ENCODE data around the gene MICAL2. TPM values are rescaled to one million over a fixed set of nuclear protein-coding genes. Genes with fewer than 3 reads are reported as not detected.

Gene MICAL2
- total RNA-seq, 1 experiment from 2014 or later, result 62.9 TPM

DNA sequence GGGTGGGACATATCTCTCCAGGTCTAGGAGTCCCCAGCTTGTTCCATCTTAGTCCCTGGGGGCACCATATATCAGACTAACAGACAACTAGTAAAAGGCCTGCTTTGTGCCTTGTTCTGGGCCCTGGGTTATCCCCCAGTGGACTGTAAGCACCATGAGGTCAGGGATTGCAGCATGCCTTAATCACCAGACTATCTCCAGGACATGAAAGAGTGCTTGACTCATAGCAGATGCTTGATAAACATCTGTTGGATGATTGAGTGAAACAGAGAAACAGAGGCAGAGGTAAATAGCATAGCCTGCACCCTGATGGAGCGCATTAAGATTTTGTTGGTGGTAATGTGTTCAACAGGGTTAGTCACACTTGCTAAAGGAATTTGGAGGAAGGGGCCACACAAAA, 94.1 kb downstream of the MICAL2 start:
- Histone ChIP-seq H3F3A (ENCODE audit: low read length, unreplicated experiment) (no peaks in the 10 kb centered on the region), H3K27me3 (ENCODE audit: low read length) (no peaks in the 10 kb centered on the region), H3K9ac (ENCODE audit: low read length) (no peak overlapping the region), H3K27ac (ENCODE audit: low read length) (no peak overlapping the region), H3K4me2 (ENCODE audit: low read length) (no peak overlapping the region), H2AFZ (ENCODE audit: low read length) (no peak overlapping the region), H4K20me1 (ENCODE audit: low read length) (no peaks in the 10 kb centered on the region), H3K36me3 (ENCODE audit: low read depth, low read length) (peaks cover 27% of the 10 kb centered on the region), H3K4me3 (ENCODE audit: low read length) (no peak overlapping the region), H3K79me2 (ENCODE audit: low read length) (no peaks in the 10 kb centered on the region), H3K9me2 (replicated peaks; ENCODE audit: low read length) (no peaks in the 10 kb centered on the region), H3K4me1 (ENCODE audit: insufficient read depth, low read length) (peaks cover 14% of the 10 kb centered on the region; the same call in 1 of the 2 replicates), H3K9me3 (ENCODE audit: low read length) (no peaks in the 10 kb centered on the region)
- intact Hi-C loops (cut with micrococcal nuclease), result no loop called here
- ChIA-PET POLR2A (ENCODE audit: unreplicated experiment) (no interaction called here), CTCF (no interaction called here)
- ATAC-seq (no peak), DNase-seq (no peak)
- no peak for TF ChIP-seq EZH2phosphoT487 (IDR thresholded peaks at IDR 0.05; ENCODE audit: borderline replicate concordance, low read length)
- TF ChIP-seq, protein P1, sequence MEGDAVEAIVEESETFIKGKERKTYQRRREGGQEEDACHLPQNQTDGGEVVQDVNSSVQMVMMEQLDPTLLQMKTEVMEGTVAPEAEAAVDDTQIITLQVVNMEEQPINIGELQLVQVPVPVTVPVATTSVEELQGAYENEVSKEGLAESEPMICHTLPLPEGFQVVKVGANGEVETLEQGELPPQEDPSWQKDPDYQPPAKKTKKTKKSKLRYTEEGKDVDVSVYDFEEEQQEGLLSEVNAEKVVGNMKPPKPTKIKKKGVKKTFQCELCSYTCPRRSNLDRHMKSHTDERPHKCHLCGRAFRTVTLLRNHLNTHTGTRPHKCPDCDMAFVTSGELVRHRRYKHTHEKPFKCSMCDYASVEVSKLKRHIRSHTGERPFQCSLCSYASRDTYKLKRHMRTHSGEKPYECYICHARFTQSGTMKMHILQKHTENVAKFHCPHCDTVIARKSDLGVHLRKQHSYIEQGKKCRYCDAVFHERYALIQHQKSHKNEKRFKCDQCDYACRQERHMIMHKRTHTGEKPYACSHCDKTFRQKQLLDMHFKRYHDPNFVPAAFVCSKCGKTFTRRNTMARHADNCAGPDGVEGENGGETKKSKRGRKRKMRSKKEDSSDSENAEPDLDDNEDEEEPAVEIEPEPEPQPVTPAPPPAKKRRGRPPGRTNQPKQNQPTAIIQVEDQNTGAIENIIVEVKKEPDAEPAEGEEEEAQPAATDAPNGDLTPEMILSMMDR (conservative IDR thresholded peaks at IDR 0.05; ENCODE audit: low read depth, low read length), result no peak
- TF ChIP-seq EZH2 (IDR thresholded peaks at IDR 0.05; ENCODE audit: low read length, unreplicated experiment), result no peak
- no TSS peak for BruUV-seq (replicated peaks)

DNA sequence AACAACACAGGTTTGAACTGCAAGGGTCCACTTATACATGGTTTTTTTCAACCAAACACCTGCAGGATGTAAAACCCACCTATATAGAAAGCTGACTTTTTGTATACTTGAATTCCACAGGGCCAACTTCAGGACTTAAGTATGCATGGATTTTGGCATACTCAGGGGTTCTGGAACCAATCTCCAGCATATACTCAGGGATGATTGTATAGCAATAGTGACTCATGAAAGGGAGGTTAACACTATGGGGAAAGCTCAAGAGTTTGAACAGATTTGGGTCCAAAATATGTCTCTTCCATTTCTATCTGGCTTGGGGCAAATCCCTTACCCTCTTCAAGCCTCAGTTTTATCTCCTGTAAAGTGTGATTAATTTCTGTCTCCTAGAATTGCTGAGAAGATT, 94.9 kb downstream of the MICAL2 start:
- no TSS peak for BruUV-seq (replicated peaks)
- CTCF ChIA-PET, result no interaction called here
- H3K79me2 ChIP-seq (ENCODE audit: low read length), result no peaks in the 10 kb centered on the region

DNA sequence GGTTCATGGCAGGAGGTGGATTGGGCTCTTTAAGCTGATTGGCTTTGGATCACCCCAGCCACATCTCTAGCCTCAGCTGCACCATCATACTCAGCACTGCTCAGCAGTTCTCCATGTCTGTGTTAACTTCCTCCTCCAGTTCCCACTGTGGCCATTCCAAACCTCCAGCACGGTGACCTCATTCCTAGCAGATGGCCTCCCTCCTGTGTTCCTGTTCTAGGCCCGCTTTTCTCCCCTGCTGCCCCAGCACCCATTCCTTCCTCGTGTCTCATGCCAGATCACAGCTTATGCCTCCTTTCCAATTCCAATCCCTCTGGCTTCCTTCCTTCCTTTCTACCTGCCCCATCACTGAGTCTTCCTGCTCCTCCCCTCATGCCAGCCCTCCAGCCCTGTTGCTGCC, 96.1 kb downstream of the MICAL2 start:
- H3K27me3 ChIP-seq (ENCODE audit: low read length), result no peaks in the 10 kb centered on the region
- no peak overlapping the region for H3K4me2 ChIP-seq (ENCODE audit: low read length)
- CTCF ChIA-PET, result no interaction called here
- no peaks in the 10 kb centered on the region for H3F3A ChIP-seq (ENCODE audit: low read length, unreplicated experiment)
- no peaks in the 10 kb centered on the region for H3K9me2 ChIP-seq (replicated peaks; ENCODE audit: low read length)
- H3K4me1 ChIP-seq (ENCODE audit: insufficient read depth, low read length), result peaks cover 14% of the 10 kb centered on the region; the same call in 1 of the 2 replicates
- TF ChIP-seq EZH2 (IDR thresholded peaks at IDR 0.05; ENCODE audit: low read length, unreplicated experiment) (no peak), EZH2phosphoT487 (IDR thresholded peaks at IDR 0.05; ENCODE audit: borderline replicate concordance, low read length) (no peak)
- TF ChIP-seq, protein P1 (conservative IDR thresholded peaks at IDR 0.05; ENCODE audit: low read depth, low read length), result no peak
- DNase-seq (no peak), ATAC-seq (no peak)
- H3K79me2 ChIP-seq (ENCODE audit: low read length), result no peaks in the 10 kb centered on the region
- H3K4me3 ChIP-seq (ENCODE audit: low read length), result no peak overlapping the region
- H3K27ac ChIP-seq (ENCODE audit: low read length), result no peak overlapping the region
- H4K20me1 ChIP-seq (ENCODE audit: low read length), result no peaks in the 10 kb centered on the region
- no TSS peak for BruUV-seq (replicated peaks)
- peaks cover 39% of the 10 kb centered on the region for H3K36me3 ChIP-seq (ENCODE audit: low read depth, low read length)
- POLR2A ChIA-PET (ENCODE audit: unreplicated experiment), result no interaction called here
- no peak overlapping the region for H3K9ac ChIP-seq (ENCODE audit: low read length)
- no peaks in the 10 kb centered on the region for H3K9me3 ChIP-seq (ENCODE audit: low read length)
- H2AFZ ChIP-seq (ENCODE audit: low read length), result no peak overlapping the region
- intact Hi-C loops (cut with micrococcal nuclease), result no loop called here

More for the DNA sequence above, 94.9 kb downstream of the MICAL2 start:
- no peak; the same call in 1 of the 2 replicates for ATAC-seq
- Histone ChIP-seq H3K27ac (ENCODE audit: low read length) (no peak overlapping the region), H4K20me1 (ENCODE audit: low read length) (no peaks in the 10 kb centered on the region), H3K4me2 (ENCODE audit: low read length) (no peak overlapping the region), H3K4me3 (ENCODE audit: low read length) (no peak overlapping the region), H3K9ac (ENCODE audit: low read length) (no peak overlapping the region), H3K9me3 (ENCODE audit: low read length) (no peaks in the 10 kb centered on the region), H3F3A (ENCODE audit: low read length, unreplicated experiment) (no peaks in the 10 kb centered on the region), H3K36me3 (ENCODE audit: low read depth, low read length) (peaks cover 36% of the 10 kb centered on the region), H2AFZ (ENCODE audit: low read length) (no peak overlapping the region), H3K9me2 (replicated peaks; ENCODE audit: low read length) (no peaks in the 10 kb centered on the region), H3K27me3 (ENCODE audit: low read length) (no peaks in the 10 kb centered on the region), H3K4me1 (ENCODE audit: insufficient read depth, low read length) (peaks cover 14% of the 10 kb centered on the region; the same call in 1 of the 2 replicates)
- intact Hi-C loops (cut with micrococcal nuclease), result no loop called here
- POLR2A ChIA-PET (ENCODE audit: unreplicated experiment), result no interaction called here
- DNase-seq, result peak; percentile 21
- TF ChIP-seq EZH2 (IDR thresholded peaks at IDR 0.05; ENCODE audit: low read length, unreplicated experiment), result no peak
- TF ChIP-seq, protein P1 (conservative IDR thresholded peaks at IDR 0.05; ENCODE audit: low read depth, low read length), result no peak
- TF ChIP-seq EZH2phosphoT487 (IDR thresholded peaks at IDR 0.05; ENCODE audit: borderline replicate concordance, low read length), result no peak

Data from PC-3 (cell line).